Loucy (cell line): ENCODE measurements around the gene SLC25A6.

Experiments used
- EZH2phosphoT487 ChIP-seq: fragments of 200-600 bp; IDR thresholded peaks from 2 replicates; pipeline ENCODE4 v1.6.1; 2018; ENCODE audit warnings: antibody characterized with exemption, mild to moderate bottlenecking, moderate library complexity, borderline replicate concordance
- TF ChIP-seq, protein P1 (sequence below): fragments of 200-600 bp; sonication (generic); conservative IDR thresholded peaks from 2 replicates; pipeline ENCODE4 v1.5.1; 2014; ENCODE audit warnings: mild to moderate bottlenecking, antibody characterized with exemption, low read length

- TF ChIP-seq, protein P1, sequence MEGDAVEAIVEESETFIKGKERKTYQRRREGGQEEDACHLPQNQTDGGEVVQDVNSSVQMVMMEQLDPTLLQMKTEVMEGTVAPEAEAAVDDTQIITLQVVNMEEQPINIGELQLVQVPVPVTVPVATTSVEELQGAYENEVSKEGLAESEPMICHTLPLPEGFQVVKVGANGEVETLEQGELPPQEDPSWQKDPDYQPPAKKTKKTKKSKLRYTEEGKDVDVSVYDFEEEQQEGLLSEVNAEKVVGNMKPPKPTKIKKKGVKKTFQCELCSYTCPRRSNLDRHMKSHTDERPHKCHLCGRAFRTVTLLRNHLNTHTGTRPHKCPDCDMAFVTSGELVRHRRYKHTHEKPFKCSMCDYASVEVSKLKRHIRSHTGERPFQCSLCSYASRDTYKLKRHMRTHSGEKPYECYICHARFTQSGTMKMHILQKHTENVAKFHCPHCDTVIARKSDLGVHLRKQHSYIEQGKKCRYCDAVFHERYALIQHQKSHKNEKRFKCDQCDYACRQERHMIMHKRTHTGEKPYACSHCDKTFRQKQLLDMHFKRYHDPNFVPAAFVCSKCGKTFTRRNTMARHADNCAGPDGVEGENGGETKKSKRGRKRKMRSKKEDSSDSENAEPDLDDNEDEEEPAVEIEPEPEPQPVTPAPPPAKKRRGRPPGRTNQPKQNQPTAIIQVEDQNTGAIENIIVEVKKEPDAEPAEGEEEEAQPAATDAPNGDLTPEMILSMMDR = no peak
- TF ChIP-seq EZH2phosphoT487 = no peak
These were observed 19.4 kb upstream of the SLC25A6 start for GRCh38 chrX:1411326-1411725.
